GM12878 (cell line): ENCODE data around the gene FGF12. TPM values are rescaled to one million over a fixed set of nuclear protein-coding genes. Genes with fewer than 3 reads are reported as not detected.

ENCODE experiments used
- ATAC-seq: fragments of 200-7000 bp; cut with Tn5 transposase; 3 replicates; pipeline ENCODE4 v1.9.1; 2020; ENCODE audit warnings: mild to moderate bottlenecking, moderate library complexity
- BruUV-seq: library from RNA; stranded (reverse); fragments of 400-500 nt; replicated peaks from 2 replicates; lab custom pipeline; 2021; lab: Mats Ljungman, UMichigan
- CTCF ChIA-PET: fragments of 300-600 bp; sonication (Branson Sonifier 250); formaldehyde crosslinking; extraction: SDS; loops from one replicate; lab custom pipeline; 2021; ENCODE audit warnings: inconsistent platforms; lab: Yijun Ruan, JAX
- POLR2A ChIA-PET: fragments of 350-600 bp; formaldehyde crosslinking; extraction: SDS; loops from one replicate; lab custom pipeline; 2021; ENCODE audit warnings: inconsistent platforms; lab: Charles Lee
- RAD21 ChIA-PET: fragments of 300-600 bp; sonication (Branson Sonifier 250); formaldehyde crosslinking; loops from one replicate; lab custom pipeline; 2023; ENCODE audit warnings: antibody characterized with exemption; ENCODE audit not compliant: unreplicated experiment; lab: Charles Lee
- SMC1A ChIA-PET: fragments of 300-600 bp; sonication (Branson Sonifier 250); formaldehyde crosslinking; loops from one replicate; lab custom pipeline; 2023; ENCODE audit not compliant: unreplicated experiment, uncharacterized antibody; lab: Charles Lee
- DNase-seq: peaks from one replicate; pipeline ENCODE4 v3.0.0-alpha.2; 2011; ENCODE audit warnings: low read depth, low spot score
- FAIRE-seq: peaks from 3 replicates; lab custom pipeline; 2011; peaks lifted over from hg19 to GRCh38; lab: Jason Lieb, UNC
- H2AFZ ChIP-seq: 2 replicates; pipeline ENCODE4 v1.6.0; 2011; ENCODE audit warnings: low read depth, low read length, control low read depth; ENCODE audit not compliant: control insufficient read depth
- H3K27ac ChIP-seq: 2 replicates; pipeline ENCODE4 v1.5.1; 2011; ENCODE audit warnings: control low read depth; ENCODE audit not compliant: control insufficient read depth, insufficient read depth
- H3K27me3 ChIP-seq, 2 experiments: replicated peaks in 1 of 2; 2 replicates each; pipeline versions ENCODE4 v1.6.0 to v1.6.1; 2011; ENCODE audit warnings: low read length in 1 of 2; ENCODE audit not compliant: control insufficient read depth in 2 of 2, insufficient read depth in 2 of 2
- H3K36me3 ChIP-seq, 2 experiments: 2 replicates each; pipeline ENCODE4 v1.5.1; 2011; ENCODE audit warnings: low read length in 1 of 2; ENCODE audit not compliant: control insufficient read depth in 2 of 2, insufficient read depth in 2 of 2
- H3K4me1 ChIP-seq: 2 replicates; pipeline ENCODE4 v1.6.1; 2011; ENCODE audit warnings: mild to moderate bottlenecking, low read length, moderate library complexity, mixed read lengths; ENCODE audit not compliant: control insufficient read depth, insufficient read depth
- H3K4me2 ChIP-seq: 2 replicates; pipeline ENCODE4 v1.6.0; 2011; ENCODE audit warnings: control low read depth; ENCODE audit not compliant: control insufficient read depth, insufficient read depth
- H3K4me3 ChIP-seq: fragments of 200-600 bp; sonication (generic); 2 replicates; pipeline ENCODE4 v1.5.1; 2016
- H3K79me2 ChIP-seq: 2 replicates; pipeline ENCODE4 v1.6.0; 2011; ENCODE audit warnings: low read length; ENCODE audit not compliant: control insufficient read depth, insufficient read depth
- H3K9ac ChIP-seq: 2 replicates; pipeline ENCODE4 v1.8.0; 2011; ENCODE audit warnings: low read length, control low read depth, mixed read lengths; ENCODE audit not compliant: control insufficient read depth, insufficient read depth
- H3K9me3 ChIP-seq: replicated peaks from 3 replicates; pipeline ENCODE4 v1.5.1; 2011; ENCODE audit warnings: mild to moderate bottlenecking, low read length; ENCODE audit not compliant: control insufficient read depth, insufficient read depth
- H4K20me1 ChIP-seq: 2 replicates; pipeline ENCODE4 v1.6.0; 2011; ENCODE audit not compliant: control insufficient read depth, insufficient read depth
- BCL3 ChIP-seq: IDR thresholded peaks from 2 replicates; pipeline ENCODE4 v1.6.1; 2011; ENCODE audit warnings: borderline replicate concordance, low read depth, mild to moderate bottlenecking, moderate library complexity, low read length; ENCODE audit not compliant: insufficient read depth, poor library complexity, severe bottlenecking
- ETV6 ChIP-seq, 2 experiments: fragments of 450-650 bp in 1 of 2; IDR thresholded peaks in 1 of 2; conservative IDR thresholded peaks in 1 of 2; 2 replicates each; pipeline ENCODE4 v1.6.1; 2014; ENCODE audit warnings: antibody characterized with exemption in 1 of 2, borderline replicate concordance in 1 of 2, low read depth in 1 of 2, mild to moderate bottlenecking in 1 of 2, moderate library complexity in 1 of 2
- EZH2 ChIP-seq: IDR thresholded peaks from 2 replicates; pipeline ENCODE4 v1.6.1; 2012; ENCODE audit warnings: low read depth, mild to moderate bottlenecking, control low read depth, inconsistent platforms, low read length, borderline replicate concordance; ENCODE audit not compliant: control insufficient read depth
- MEF2A ChIP-seq: IDR thresholded peaks from 2 replicates; pipeline ENCODE4 v1.6.1; 2011; ENCODE audit warnings: low read depth, mild to moderate bottlenecking, low read length, moderate library complexity; ENCODE audit not compliant: insufficient read depth
- RAD21 ChIP-seq: IDR thresholded peaks from 2 replicates; pipeline ENCODE4 v1.6.1; 2011; ENCODE audit warnings: mild to moderate bottlenecking, low read depth, low read length, moderate library complexity; ENCODE audit not compliant: insufficient read depth
- SREBF1 ChIP-seq: IDR thresholded peaks from 2 replicates; pipeline ENCODE4 v1.6.1; 2012; ENCODE audit warnings: mild to moderate bottlenecking, low read length
- SREBF2 ChIP-seq: IDR thresholded peaks from 2 replicates; pipeline ENCODE4 v1.6.1; 2012; ENCODE audit warnings: mild to moderate bottlenecking, low read length
- in situ Hi-C: fragments of 300-500 bp; cut with MboI; formaldehyde crosslinking; loops from 9 replicates; pipeline ENCODE4 v1.14.3; 2018; ENCODE audit warnings: mixed read lengths
- intact Hi-C: fragments of 100-400 bp; cut with micrococcal nuclease; formaldehyde crosslinking; loops from one replicate; pipeline ENCODE4 v1.14.2; 2022; ENCODE audit not compliant: unreplicated experiment
- polyA plus RNA-seq, 11 experiments: library from polyadenylated mRNA; depleted of rRNA in 4 of 11; unstranded in 6 of 11; stranded (reverse) in 5 of 11; fragments of >200 nt; fragmentation: Nextera tagmentation in 4 of 11; fragmentation: Illumina TruSeq in 1 of 11; extraction: Ambion mirVana in 4 of 11; extraction: Trizol in 1 of 11; gene quantifications; 1 replicate in 1 of 11; 2 replicates in 10 of 11; pipeline versions ENCODE4 v1.2.1 to v1.2.3, GENCODE V29; 2011 to 2016; ENCODE audit warnings: inconsistent platforms in 2 of 11, missing spikeins in 2 of 11, low read depth in 1 of 11
- total RNA-seq, 4 experiments: library from RNA; depleted of rRNA in 3 of 4; stranded (reverse); fragments of >200 nt in 3 of 4; fragmentation: Illumina TruSeq in 1 of 4; extraction: Trizol in 1 of 4; gene quantifications; 2 replicates each; pipeline versions ENCODE4 v1.2.1 to v1.2.3, GENCODE V29; 2013 to 2021
- TF ChIP-seq, protein P1 (sequence below): fragments of 450-650 bp; IDR thresholded peaks from 2 replicates; pipeline ENCODE4 v1.6.1; 2017; ENCODE audit warnings: mild to moderate bottlenecking

FGF12 gene
- total and polyA plus RNA-seq, 10 of the 15 experiments (the other 5 are each of a cell fraction or from before 2014, with no cell fraction given), result 0.03 to 0.43 (median 0.13) TPM; not detected in 7

GRCh38 chr3:192220915-192221314 is 506.4 kb downstream of the FGF12 start (continued):
- TF ChIP-seq SREBF1 (no peak), SREBF2 (no peak), RAD21 (no peak), BCL3 (no peak)

DNA sequence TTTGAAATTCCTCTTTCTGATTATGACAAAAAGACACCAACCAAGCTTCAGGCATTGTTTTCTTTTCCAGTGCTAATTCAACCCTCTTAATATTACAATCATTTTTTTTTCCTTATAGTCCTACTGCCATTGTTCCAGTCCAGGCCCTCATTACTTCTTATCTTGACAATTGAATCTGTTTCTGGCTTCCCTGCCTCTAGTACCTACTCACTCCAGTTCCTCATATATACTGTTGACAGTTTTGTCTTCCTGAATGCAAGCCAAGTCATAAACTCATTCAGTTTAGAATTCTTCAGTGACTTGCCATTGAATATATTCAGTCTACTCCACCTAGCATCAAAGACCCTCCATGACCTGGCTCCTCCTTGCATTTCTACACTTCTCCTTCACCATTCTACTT is 507.4 kb downstream of the FGF12 start:
- Histone ChIP-seq H3K79me2 (no peaks in the 10 kb centered on the region), H3K4me1 (no peaks in the 10 kb centered on the region), H4K20me1 (no peaks in the 10 kb centered on the region), H3K27ac (no peak overlapping the region), H3K27me3 (no peaks in the 10 kb centered on the region), H3K36me3 (no peaks in the 10 kb centered on the region), H3K4me3 (no peak overlapping the region), H3K4me2 (no peak overlapping the region), H3K9me3 (no peaks in the 10 kb centered on the region), H3K9ac (no peak overlapping the region), H2AFZ (no peak overlapping the region)
- ChIA-PET CTCF (interaction anchor here (1.5 kb wide), 1 partner anchor 11 kb away, joined by 3 read pairs; no protein-coding TSS in a partner anchor), POLR2A (no interaction called here), SMC1A (interaction anchor here (0.7 to 1.1 kb wide), 2 partner anchors 183 to 1337 kb away, joined by 3 to 4 read pairs; no protein-coding TSS in a partner anchor), RAD21 (no interaction called here)
- no peak for ATAC-seq
- no peak for FAIRE-seq
- no TSS peak for BruUV-seq
- no peak for TF ChIP-seq ETV6 (conservative IDR thresholded peaks at IDR 0.05 in 1 of 2, IDR thresholded peaks at IDR 0.05 in 1 of 2; ENCODE audit: borderline replicate concordance in 1 of 2, low read depth in 1 of 2)
- no peak for TF ChIP-seq SREBF2
- TF ChIP-seq, protein P1, sequence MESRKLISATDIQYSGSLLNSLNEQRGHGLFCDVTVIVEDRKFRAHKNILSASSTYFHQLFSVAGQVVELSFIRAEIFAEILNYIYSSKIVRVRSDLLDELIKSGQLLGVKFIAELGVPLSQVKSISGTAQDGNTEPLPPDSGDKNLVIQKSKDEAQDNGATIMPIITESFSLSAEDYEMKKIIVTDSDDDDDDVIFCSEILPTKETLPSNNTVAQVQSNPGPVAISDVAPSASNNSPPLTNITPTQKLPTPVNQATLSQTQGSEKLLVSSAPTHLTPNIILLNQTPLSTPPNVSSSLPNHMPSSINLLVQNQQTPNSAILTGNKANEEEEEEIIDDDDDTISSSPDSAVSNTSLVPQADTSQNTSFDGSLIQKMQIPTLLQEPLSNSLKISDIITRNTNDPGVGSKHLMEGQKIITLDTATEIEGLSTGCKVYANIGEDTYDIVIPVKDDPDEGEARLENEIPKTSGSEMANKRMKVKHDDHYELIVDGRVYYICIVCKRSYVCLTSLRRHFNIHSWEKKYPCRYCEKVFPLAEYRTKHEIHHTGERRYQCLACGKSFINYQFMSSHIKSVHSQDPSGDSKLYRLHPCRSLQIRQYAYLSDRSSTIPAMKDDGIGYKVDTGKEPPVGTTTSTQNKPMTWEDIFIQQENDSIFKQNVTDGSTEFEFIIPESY, result no peak
- no peak for TF ChIP-seq EZH2
- no peak for TF ChIP-seq MEF2A
- in situ Hi-C loops (no loop called here), intact Hi-C loops (no loop called here)
- no peak for DNase-seq
